Hair follicle dermal papilla cell (primary cell): Measurements from ENCODE around the gene LDLRAD3. TPM values are rescaled to one million over a fixed set of nuclear protein-coding genes. Genes with fewer than 3 reads are reported as not detected.

Experiments
- small RNA-seq: library from RNA; depleted of rRNA; stranded (forward); fragments of <200 nt; gene quantifications from one replicate; pipeline ENCODE3, GENCODE V24; 2012
- total RNA-seq: library from RNA; depleted of rRNA; stranded (reverse); fragments of >200 nt; gene quantifications from 2 replicates; pipeline ENCODE4 v1.2.3, GENCODE V29; 2012

Gene LDLRAD3, protein sequence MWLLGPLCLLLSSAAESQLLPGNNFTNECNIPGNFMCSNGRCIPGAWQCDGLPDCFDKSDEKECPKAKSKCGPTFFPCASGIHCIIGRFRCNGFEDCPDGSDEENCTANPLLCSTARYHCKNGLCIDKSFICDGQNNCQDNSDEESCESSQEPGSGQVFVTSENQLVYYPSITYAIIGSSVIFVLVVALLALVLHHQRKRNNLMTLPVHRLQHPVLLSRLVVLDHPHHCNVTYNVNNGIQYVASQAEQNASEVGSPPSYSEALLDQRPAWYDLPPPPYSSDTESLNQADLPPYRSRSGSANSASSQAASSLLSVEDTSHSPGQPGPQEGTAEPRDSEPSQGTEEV
- 5.5 and 7.5 TPM in 2 replicates for total RNA-seq

DNA sequence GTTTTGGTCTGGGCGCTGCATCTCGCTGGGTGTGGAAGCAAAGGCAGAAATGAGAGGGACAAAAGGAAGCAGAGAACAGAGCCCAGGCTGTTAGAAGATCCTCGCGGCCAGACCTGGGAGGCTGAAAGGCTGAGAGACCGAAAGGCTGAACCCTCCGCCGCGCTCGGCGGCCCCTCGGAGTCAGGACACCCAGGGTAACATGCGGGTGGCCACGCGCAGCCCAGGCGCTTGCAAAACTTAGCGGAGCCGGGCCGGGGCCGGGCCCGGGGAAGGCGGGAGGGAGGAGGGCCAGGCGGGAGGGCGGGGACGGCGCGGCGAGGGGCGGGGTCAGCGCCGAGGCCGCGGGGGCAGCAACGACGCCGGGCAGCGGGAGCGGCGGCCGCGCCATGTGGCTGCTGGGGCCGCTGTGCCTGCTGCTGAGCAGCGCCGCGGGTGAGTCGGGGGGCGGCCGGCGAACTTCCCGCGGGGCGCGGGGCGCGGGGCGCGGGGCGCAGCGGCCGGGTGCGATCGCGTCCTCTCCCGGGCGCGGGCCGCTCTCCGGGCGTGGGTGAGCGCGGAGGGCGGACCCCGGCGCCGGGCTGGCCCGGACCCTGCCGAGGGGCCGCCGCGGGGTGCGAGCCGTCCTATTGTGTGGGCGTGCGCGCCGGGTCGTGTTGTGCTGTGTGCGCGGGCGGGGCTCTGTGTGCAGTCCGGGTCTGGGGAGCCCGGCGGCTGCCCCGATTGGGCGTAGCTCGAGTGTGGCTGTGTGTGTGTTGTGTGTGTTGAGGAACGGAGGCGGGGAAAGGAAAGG, at the start of gene LDLRAD3:
TSS of gene LDLRAD3 (plus strand) at position 350 of the 790 bp plus-strand sequence. CDS start at position 387, 37 bp downstream.

Small RNA genes within 50 kb of the gene (small RNA-seq; reads per million reads assigned to genes)
- not detected for gene MIR3973
